Kasumi-1 (cell line): ENCODE data around the gene FBXO11.
"Not testable (repeated sequence)": the region's sequence is repeated elsewhere in the genome, so short reads cannot be mapped to it uniquely, and the experiment has no call there.

Experiments
- DNase-seq, 2 experiments: peaks; one replicate each; lab custom pipeline; 2025; lab: John Stamatoyannopoulos, UW

The FBXO11 gene

GRCh38 chr2:47897883-47898731, 8.2 kb downstream of the FBXO11 start:
- DNase-seq = no peak

GRCh38 chr2:47897191-47897882, 9.0 kb downstream of the FBXO11 start:
- not testable (repeated sequence) for DNase-seq

GRCh38 chr2:47896450-47896968, 9.8 kb downstream of the FBXO11 start:
- no peak for DNase-seq

GRCh38 chr2:47893771-47894170, 12.5 kb downstream of the FBXO11 start:
- no peak for DNase-seq

- DNase-seq = no peak
Measured at GRCh38 chr2:47892338-47892730, 14.0 kb downstream of the FBXO11 start.

GRCh38 chr2:47891369-47892337, 14.6 kb downstream of the FBXO11 start:
- no peak for DNase-seq

- no peak for DNase-seq
Measured at GRCh38 chr2:47890711-47891368, 15.5 kb downstream of the FBXO11 start.

GRCh38 chr2:47888581-47889280, 17.6 kb downstream of the FBXO11 start:
- DNase-seq = peak; percentile 8 to 11

- DNase-seq = no peak
Measured at GRCh38 chr2:47876912-47877311, 29.4 kb downstream of the FBXO11 start.

GRCh38 chr2:47872941-47873340, 33.4 kb downstream of the FBXO11 start:
- no peak for DNase-seq

GRCh38 chr2:47870641-47871540, 35.4 kb downstream of the FBXO11 start:
- DNase-seq = no peak

GRCh38 chr2:47869859-47870595, 36.3 kb downstream of the FBXO11 start:
- no peak for DNase-seq

- DNase-seq = no peak
Measured at GRCh38 chr2:47868611-47869352, 37.5 kb downstream of the FBXO11 start.

GRCh38 chr2:47867205-47867604, 39.1 kb downstream of the FBXO11 start:
- no peak for DNase-seq

- no peak for DNase-seq
Measured at GRCh38 chr2:47864566-47864965, 41.7 kb downstream of the FBXO11 start.

GRCh38 chr2:47862949-47863348, 43.3 kb downstream of the FBXO11 start:
- DNase-seq = no peak

GRCh38 chr2:47853067-47853777, 53.1 kb downstream of the FBXO11 start:
- not testable (repeated sequence) for DNase-seq

- no peak for DNase-seq
Measured at GRCh38 chr2:47850198-47850597, 56.1 kb downstream of the FBXO11 start.
